Breast epithelium (tissue), 3 donors: Measurements from ENCODE around the gene ASPA.

Source experiments
- POLR2A ChIP-seq: fragments of 450-650 bp; IDR thresholded peaks from one replicate; pipeline ENCODE4 v1.6.1; 2016; ENCODE audit warnings: antibody characterized with exemption, mild to moderate bottlenecking, moderate library complexity
- TF ChIP-seq, protein P1 (sequence below), 3 donors: fragments of 450-650 bp; IDR thresholded peaks; one replicate each; pipeline ENCODE4 v1.5.1; 2016 to 2017; ENCODE audit warnings: antibody characterized with exemption in 3 of 3, mild to moderate bottlenecking in 3 of 3, moderate library complexity in 3 of 3

DNA sequence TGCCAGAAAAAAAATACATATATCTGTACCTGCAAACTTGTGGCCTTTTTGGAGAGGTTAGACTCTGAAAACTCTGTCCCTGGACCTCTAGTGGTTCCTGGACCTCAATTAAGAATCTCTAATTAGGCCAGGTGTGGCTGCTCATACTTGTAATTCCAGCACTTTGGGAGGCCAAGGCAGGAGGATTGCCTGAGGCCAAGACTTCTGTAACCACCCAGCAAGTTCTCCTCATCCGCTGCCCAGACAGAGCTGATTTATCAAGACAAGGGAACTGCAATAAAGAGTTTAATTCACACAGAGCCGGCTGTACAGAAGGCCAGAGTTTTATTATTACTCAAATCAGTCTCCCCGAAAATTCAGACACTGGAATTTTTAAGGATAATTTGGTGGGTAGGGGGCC lies 4.2 kb downstream of the ASPA start:
- TF ChIP-seq, protein P1, sequence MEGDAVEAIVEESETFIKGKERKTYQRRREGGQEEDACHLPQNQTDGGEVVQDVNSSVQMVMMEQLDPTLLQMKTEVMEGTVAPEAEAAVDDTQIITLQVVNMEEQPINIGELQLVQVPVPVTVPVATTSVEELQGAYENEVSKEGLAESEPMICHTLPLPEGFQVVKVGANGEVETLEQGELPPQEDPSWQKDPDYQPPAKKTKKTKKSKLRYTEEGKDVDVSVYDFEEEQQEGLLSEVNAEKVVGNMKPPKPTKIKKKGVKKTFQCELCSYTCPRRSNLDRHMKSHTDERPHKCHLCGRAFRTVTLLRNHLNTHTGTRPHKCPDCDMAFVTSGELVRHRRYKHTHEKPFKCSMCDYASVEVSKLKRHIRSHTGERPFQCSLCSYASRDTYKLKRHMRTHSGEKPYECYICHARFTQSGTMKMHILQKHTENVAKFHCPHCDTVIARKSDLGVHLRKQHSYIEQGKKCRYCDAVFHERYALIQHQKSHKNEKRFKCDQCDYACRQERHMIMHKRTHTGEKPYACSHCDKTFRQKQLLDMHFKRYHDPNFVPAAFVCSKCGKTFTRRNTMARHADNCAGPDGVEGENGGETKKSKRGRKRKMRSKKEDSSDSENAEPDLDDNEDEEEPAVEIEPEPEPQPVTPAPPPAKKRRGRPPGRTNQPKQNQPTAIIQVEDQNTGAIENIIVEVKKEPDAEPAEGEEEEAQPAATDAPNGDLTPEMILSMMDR (IDR thresholded peaks at IDR 0.05): no peak
- TF ChIP-seq POLR2A: no peak
